ENCODE results near the gene LRRC28. TPM values are rescaled to one million over a fixed set of nuclear protein-coding genes. Genes with fewer than 3 reads are reported as not detected.

The LRRC28 gene
- total and polyA plus RNA-seq, 2 of the 4 experiments (the other 2 are of a cell fraction): 12.7 to 21.1 TPM

GRCh38 chr15:99253381-99254090, 2.3 kb downstream of the LRRC28 start (continued):
- no peak for TF ChIP-seq USF2 (IDR thresholded peaks at IDR 0.05; ENCODE audit: low read depth, low read length)

GRCh38 chr15:99257107-99257750, 5.9 kb downstream of the LRRC28 start:
- H2BK120ac ChIP-seq (ENCODE audit: low read depth, low read length): no peak overlapping the region
- no peak; the same call in 1 of the 2 replicates for TF ChIP-seq NFE2L2 (IDR thresholded peaks at IDR 0.05; ENCODE audit: low read depth, low read length)
- TF ChIP-seq RAD21 (IDR thresholded peaks at IDR 0.05; ENCODE audit: low read length): no peak
- TF ChIP-seq MAFK (IDR thresholded peaks at IDR 0.05; ENCODE audit: low read depth, low read length): peak; percentile 22; the same call in 1 of the 2 replicates
- no peak for TF ChIP-seq ELK1 (IDR thresholded peaks at IDR 0.05; ENCODE audit: borderline replicate concordance, low read depth, low read length)
- TF ChIP-seq FOS (IDR thresholded peaks at IDR 0.05; ENCODE audit: low read depth, low read length): no peak
- no peak overlapping the region for H2BK20ac ChIP-seq (ENCODE audit: low read depth, low read length)
- in situ Hi-C loops (cut with MboI; ENCODE audit: low sequenced_read_pairs): loop anchor here (25.0 kb wide), 2 partner anchors 855 to 1330 kb away; no protein-coding TSS in a partner anchor
- no CpG with 5 or more reads among the region's 12 CpGs for WGBS, 2 experiments (ENCODE audit: extremely low coverage in 2 of 2, insufficient read length in 1 of 2)
- H4K91ac ChIP-seq (ENCODE audit: insufficient read depth, low read depth, low read length): no peak overlapping the region
- H3K4me3 ChIP-seq (ENCODE audit: insufficient read depth, low read depth, low read length): no peak overlapping the region
- H2BK5ac ChIP-seq (ENCODE audit: low read depth, low read length, poor library complexity, severe bottlenecking): no peak overlapping the region
- ChIA-PET CTCF (no interaction called here), POLR2A (ENCODE audit: unreplicated experiment) (no interaction called here)
- no peak overlapping the region for H3K14ac ChIP-seq (replicated peaks; ENCODE audit: low read depth, low read length)
- no peaks in the 10 kb centered on the region for H3K27me3 ChIP-seq (ENCODE audit: control insufficient read depth, insufficient read depth, low read length)
- no peak overlapping the region for H3K4ac ChIP-seq (ENCODE audit: low read depth, low read length)
- H3K9me1 ChIP-seq (ENCODE audit: insufficient read depth, low read length): no peaks in the 10 kb centered on the region
- no peak overlapping the region for H4K5ac ChIP-seq (ENCODE audit: low read depth, low read length)
- no peak overlapping the region for H2AK5ac ChIP-seq (ENCODE audit: low read depth, low read length)
- no peak overlapping the region for H3K23ac ChIP-seq (ENCODE audit: low read depth, low read length)
- H4K8ac ChIP-seq (ENCODE audit: low read depth in 2 of 2, low read length in 2 of 2): no peak overlapping the region
- no peak overlapping the region for H3K56ac ChIP-seq (ENCODE audit: extremely low read depth, insufficient read depth, low read length)
- no peak overlapping the region for H3K4me2 ChIP-seq (ENCODE audit: low read depth, low read length)
- ATAC-seq (ENCODE audit: low read depth) (no peak), DNase-seq (no peak)
- BruUV-seq (replicated peaks): no TSS peak
- no peak overlapping the region for H3K9ac ChIP-seq (ENCODE audit: low read depth, low read length)
- no peak overlapping the region for H2AK9ac ChIP-seq (replicated peaks; ENCODE audit: low read depth, low read length, poor library complexity)
- H3K4me1 ChIP-seq (ENCODE audit: control insufficient read depth, insufficient read depth, low read length): peaks cover 3% of the 10 kb centered on the region; the same call in 1 of the 2 replicates
- H3K36me3 ChIP-seq (ENCODE audit: control insufficient read depth, insufficient read depth, low read length): no peaks in the 10 kb centered on the region
- H3K18ac ChIP-seq (ENCODE audit: low read depth, low read length): no peak overlapping the region
- no peak overlapping the region for H2AFZ ChIP-seq (replicated peaks; ENCODE audit: low read length, poor library complexity)
- H2BK15ac ChIP-seq (ENCODE audit: low read depth, low read length): no peak overlapping the region
- no peaks in the 10 kb centered on the region for H3K9me3 ChIP-seq (ENCODE audit: control insufficient read depth, insufficient read depth, low read length)
- no peaks in the 10 kb centered on the region for H4K20me1 ChIP-seq (ENCODE audit: insufficient read depth, low read length)
- peaks cover 0 to 15% of the 10 kb centered on the region in 2 experiments; a peak in 2 of 4 replicates for H3K79me1 ChIP-seq (ENCODE audit: low read depth in 1 of 2, low read length in 2 of 2)
- H3K27ac ChIP-seq (ENCODE audit: insufficient read depth, low read length): no peak overlapping the region
- intact Hi-C loops (cut with micrococcal nuclease): no loop called here
- dilution Hi-C loops (cut with HindIII; ENCODE audit: low sequenced_read_pairs, unreplicated experiment): no loop called here
